Smooth muscle cell (in vitro differentiated cells): Measurements from ENCODE around the gene LTA4H. TPM values are rescaled to one million over a fixed set of nuclear protein-coding genes. Genes with fewer than 3 reads are reported as not detected.

Source experiments
- DNase-seq: peaks from one replicate; lab custom pipeline; 2025; ENCODE audit not compliant: unreplicated experiment; lab: John Stamatoyannopoulos, UW
- H2AFZ ChIP-seq: fragments of 200-600 bp; sonication (generic); 2 replicates; pipeline ENCODE4 v1.6.0; 2016; ENCODE audit warnings: antibody characterized with exemption, low read depth, mild to moderate bottlenecking
- H3F3A ChIP-seq: fragments of 200-600 bp; sonication (generic); 2 replicates; pipeline ENCODE4 v1.6.0; 2017; ENCODE audit warnings: antibody characterized with exemption, low read depth
- H3K27ac ChIP-seq: fragments of 200-600 bp; sonication (generic); 2 replicates; pipeline ENCODE4 v1.5.1; 2016; ENCODE audit warnings: low read depth, mild to moderate bottlenecking
- H3K27me3 ChIP-seq: fragments of 200-600 bp; sonication (generic); 2 replicates; pipeline ENCODE4 v1.6.1; 2016; ENCODE audit warnings: low read depth, mild to moderate bottlenecking
- H3K36me3 ChIP-seq: fragments of 200-600 bp; sonication (generic); 2 replicates; pipeline ENCODE4 v1.5.1; 2016; ENCODE audit warnings: low read depth
- H3K4me1 ChIP-seq: fragments of 200-600 bp; sonication (generic); 2 replicates; pipeline ENCODE4 v1.5.1; 2016; ENCODE audit warnings: low read depth
- H3K4me2 ChIP-seq: fragments of 200-600 bp; sonication (generic); 2 replicates; pipeline ENCODE4 v1.6.0; 2016; ENCODE audit warnings: mild to moderate bottlenecking
- H3K4me3 ChIP-seq: fragments of 200-600 bp; sonication (generic); 2 replicates; pipeline ENCODE4 v1.5.1; 2016; ENCODE audit warnings: mild to moderate bottlenecking
- H3K79me2 ChIP-seq: fragments of 200-600 bp; sonication (generic); 2 replicates; pipeline ENCODE4 v1.6.0; 2016; ENCODE audit warnings: low read depth, mild to moderate bottlenecking
- H3K9ac ChIP-seq: fragments of 200-600 bp; sonication (generic); 2 replicates; pipeline ENCODE4 v1.6.0; 2016; ENCODE audit warnings: low read depth
- H3K9me3 ChIP-seq: fragments of 200-600 bp; sonication (generic); replicated peaks from 2 replicates; pipeline ENCODE4 v1.5.1; 2016; ENCODE audit warnings: low read depth
- H4K20me1 ChIP-seq: fragments of 200-600 bp; sonication (generic); 2 replicates; pipeline ENCODE4 v1.6.0; 2016; ENCODE audit warnings: low read depth
- CTCF ChIP-seq: fragments of 200-600 bp; sonication (generic); IDR thresholded peaks from 2 replicates; pipeline ENCODE4 v1.5.1; 2017; ENCODE audit warnings: borderline replicate concordance, mild to moderate bottlenecking, antibody characterized with exemption; ENCODE audit not compliant: insufficient read depth, poor library complexity, severe bottlenecking
- WGBS: methylation state at CpG from one replicate; pipeline ENCODE4 v1.1.7; 2016; ENCODE audit warnings: low lambda C conversion rate; 5-methylcytosine and 5-hydroxymethylcytosine counted together
- polyA plus RNA-seq: library from polyadenylated mRNA; unstranded; fragments of >200 nt; fragmentation: Nextera tagmentation; extraction: Ambion mirVana; gene quantifications from 2 replicates; pipeline ENCODE4 v1.2.1, GENCODE V29; 2016
- total RNA-seq: library from RNA; depleted of rRNA; stranded (reverse); fragments of >200 nt; gene quantifications from 2 replicates; pipeline ENCODE4 v1.2.3, GENCODE V29; 2014

The LTA4H gene
- total and polyA plus RNA-seq, 2 experiments from 2014 or later, result 33.9 to 74.4 TPM

- Histone ChIP-seq H3K27me3 (no peaks in the 10 kb centered on the region), H3K9me3 (no peaks in the 10 kb centered on the region), H3K4me2 (no peak overlapping the region), H3K27ac (no peak overlapping the region), H3K4me3 (no peak overlapping the region), H3K4me1 (no peaks in the 10 kb centered on the region), H3K36me3 (no peaks in the 10 kb centered on the region), H3K9ac (no peak overlapping the region), H4K20me1 (no peaks in the 10 kb centered on the region), H2AFZ (no peak overlapping the region), H3F3A (no peaks in the 10 kb centered on the region), H3K79me2 (no peaks in the 10 kb centered on the region)
- 62% methylated on average over 7 of the region's 7 CpGs for WGBS
- TF ChIP-seq CTCF, result no peak
- DNase-seq, result no peak
These were observed 24.7 kb upstream of the LTA4H start for GRCh38 chr12:96060041-96060440.

- Histone ChIP-seq H3K4me2 (no peak overlapping the region), H2AFZ (no peak overlapping the region), H3K4me3 (no peak overlapping the region), H3K4me1 (no peaks in the 10 kb centered on the region), H3K27ac (no peak overlapping the region), H3K36me3 (no peaks in the 10 kb centered on the region), H3K79me2 (no peaks in the 10 kb centered on the region), H4K20me1 (no peaks in the 10 kb centered on the region), H3K9ac (no peak overlapping the region), H3K27me3 (no peaks in the 10 kb centered on the region), H3K9me3 (no peaks in the 10 kb centered on the region), H3F3A (no peaks in the 10 kb centered on the region)
- WGBS, result 92% methylated on average over 4 of the region's 4 CpGs
- no peak for DNase-seq
- TF ChIP-seq CTCF, result no peak
These were observed 22.7 kb upstream of the LTA4H start for GRCh38 chr12:96057986-96058553.

GRCh38 chr12:96056646-96057455, 21.5 kb upstream of the LTA4H start:
- H3K4me2 ChIP-seq, result no peak overlapping the region
- no peaks in the 10 kb centered on the region for H3F3A ChIP-seq
- H3K4me1 ChIP-seq, result no peaks in the 10 kb centered on the region
- no peak overlapping the region for H2AFZ ChIP-seq
- no peaks in the 10 kb centered on the region for H3K36me3 ChIP-seq
- no peak overlapping the region for H3K9ac ChIP-seq
- TF ChIP-seq CTCF, result no peak
- H3K4me3 ChIP-seq, result no peak overlapping the region
- no peak for DNase-seq
- H3K27me3 ChIP-seq, result no peaks in the 10 kb centered on the region
- 93% methylated on average over 8 of the region's 8 CpGs for WGBS
- no peak overlapping the region for H3K27ac ChIP-seq
- no peaks in the 10 kb centered on the region for H3K79me2 ChIP-seq
- H4K20me1 ChIP-seq, result no peaks in the 10 kb centered on the region
- no peaks in the 10 kb centered on the region for H3K9me3 ChIP-seq
